Upper lobe of left lung (tissue), 6 donors: ENCODE measurements around the gene NSD2. TPM values are rescaled to one million over a fixed set of nuclear protein-coding genes. Genes with fewer than 3 reads are reported as not detected.

ENCODE experiments used
- ATAC-seq, 2 donors: fragments of 200-7000 bp; cut with Tn5 transposase; one replicate each; pipeline ENCODE4 v1.9.1; 2022; ENCODE audit warnings: mild to moderate bottlenecking in 2 of 2, moderate library complexity in 2 of 2; ENCODE audit not compliant: low FRiP score in 2 of 2
- DNase-seq, 2 donors: peaks; one replicate each; pipeline ENCODE4 v3.0.0-alpha.2; 2019 to 2020
- H3K27ac ChIP-seq, 4 donors: fragments of 200-600 bp; sonication (generic); one replicate each; pipeline ENCODE4 v1.5.1; 2016 to 2019
- H3K27me3 ChIP-seq, 4 donors: fragments of 200-600 bp; sonication (generic); one replicate each; pipeline ENCODE4 v1.5.1; 2017 to 2019
- H3K36me3 ChIP-seq, 4 donors: fragments of 200-600 bp; sonication (generic); one replicate each; pipeline ENCODE4 v1.5.1; 2016 to 2019
- H3K4me1 ChIP-seq, 4 donors: fragments of 200-600 bp; sonication (generic); one replicate each; pipeline ENCODE4 v1.5.1; 2018 to 2019
- H3K4me3 ChIP-seq, 4 donors: fragments of 200-600 bp; sonication (generic); one replicate each; pipeline ENCODE4 v1.5.1; 2017 to 2019; ENCODE audit warnings: mild to moderate bottlenecking in 2 of 4, moderate library complexity in 1 of 4
- H3K9me3 ChIP-seq, 4 donors: fragments of 200-600 bp; sonication (generic); one replicate each; pipeline ENCODE4 v1.5.1; 2018 to 2019
- CTCF ChIP-seq, 6 experiments: fragments of 450-650 bp in 4 of 6; fragments of 200-600 bp in 2 of 6; sonication (generic) in 2 of 6; IDR thresholded peaks; one replicate each; pipeline ENCODE4 v1.5.1; 2016 to 2019; ENCODE audit warnings: antibody characterized with exemption in 6 of 6
- EP300 ChIP-seq, 4 donors: sonication (generic); formaldehyde crosslinking; IDR thresholded peaks; one replicate each; pipeline ENCODE4 v1.5.1; 2017; ENCODE audit warnings: antibody characterized with exemption in 4 of 4, control low read depth in 2 of 4
- POLR2A ChIP-seq, 4 donors: fragments of 450-650 bp; IDR thresholded peaks; one replicate each; pipeline ENCODE4 v1.5.1; 2016 to 2017; ENCODE audit warnings: antibody characterized with exemption in 4 of 4, mild to moderate bottlenecking in 2 of 4
- POLR2AphosphoS5 ChIP-seq, 2 donors: sonication (generic); formaldehyde crosslinking; IDR thresholded peaks; one replicate each; pipeline ENCODE4 v1.5.1; 2017; ENCODE audit warnings: antibody characterized with exemption in 2 of 2
- WGBS, 2 donors: methylation state at CpG; one replicate each; pipeline ENCODE4 v1.1.5; 2017 to 2018; 5-methylcytosine and 5-hydroxymethylcytosine counted together
- total RNA-seq, 6 donors: library from RNA; depleted of rRNA in 4 of 6; stranded (reverse); fragments of >200 nt in 4 of 6; gene quantifications; one replicate each; pipeline versions ENCODE4 v1.1.0 to v1.2.1, GENCODE V29; 2016 to 2021
- donor health status: DM: no; HTN: no; CAD: no; lungs with moderate emphysema.
- donor health status: DM: no; HTN: yes; CAD: no; lungs with severe emphysema.

Gene NSD2
- total RNA-seq, 6 donors from 2014 or later, result 35.7 to 164 (median 53.1) TPM

GRCh38 chr4:1856943-1857699 lies 14.1 kb upstream of the NSD2 start:
- no peaks in the 10 kb centered on the region for H3K27me3 ChIP-seq
- H3K36me3 ChIP-seq, result no peaks in the 10 kb centered on the region
- ATAC-seq, result peak; percentile 0 to 32
- WGBS, 2 donors, result 25 to 33% methylated on average over 14 to 21 of the region's 32 CpGs
- DNase-seq, result peak in 1 of 2 donors; percentile 37
- peaks cover 12 to 46% (median 27%) of the 10 kb centered on the region in 4 donors for H3K4me1 ChIP-seq
- no peaks in the 10 kb centered on the region for H3K9me3 ChIP-seq
- peak overlapping the region; percentile 76 to 88 (median 84) for H3K27ac ChIP-seq
- TF ChIP-seq CTCF (IDR thresholded peaks at IDR 0.05) (no peak), POLR2A (IDR thresholded peaks at IDR 0.05) (no peak), EP300 (IDR thresholded peaks at IDR 0.05) (no peak), POLR2AphosphoS5 (IDR thresholded peaks at IDR 0.05) (no peak)
- H3K4me3 ChIP-seq, result peak overlapping the region; percentile 72 to 98 (median 80)

- Histone ChIP-seq H3K27me3 (peaks cover 0 to 5% (median 0%) of the 10 kb centered on the region in 4 donors), H3K27ac (no peak overlapping the region), H3K9me3 (no peaks in the 10 kb centered on the region), H3K4me1 (peaks cover 12 to 46% (median 30%) of the 10 kb centered on the region in 4 donors), H3K36me3 (no peaks in the 10 kb centered on the region), H3K4me3 (no peak overlapping the region)
- no peak for TF ChIP-seq POLR2A (IDR thresholded peaks at IDR 0.05)
- ATAC-seq (no peak), DNase-seq (no peak)
- WGBS, 2 donors, result 80 to 97% methylated on average over 1 to 5 of the region's 5 CpGs
These were observed 13.3 kb upstream of the NSD2 start for GRCh38 chr4:1857931-1858330.

- peaks cover 0 to 8% (median 0%) of the 10 kb centered on the region in 4 donors for H3K27me3 ChIP-seq
These were observed 11.8 kb upstream of the NSD2 start for GRCh38 chr4:1859389-1859753.

GRCh38 chr4:1862055-1862911 lies 8.9 kb upstream of the NSD2 start:
- 19 to 34% methylated on average over 22 to 39 of the region's 45 CpGs for WGBS, 2 donors

More at GRCh38 chr4:1859389-1859753, 11.8 kb upstream of the NSD2 start:
- Histone ChIP-seq H3K4me3 (no peak overlapping the region), H3K27ac (no peak overlapping the region), H3K4me1 (peaks cover 12 to 32% (median 27%) of the 10 kb centered on the region in 4 donors), H3K9me3 (no peaks in the 10 kb centered on the region), H3K36me3 (no peaks in the 10 kb centered on the region)
- TF ChIP-seq POLR2A (IDR thresholded peaks at IDR 0.05) (no peak), EP300 (IDR thresholded peaks at IDR 0.05) (no peak), CTCF (IDR thresholded peaks at IDR 0.05) (no peak), POLR2AphosphoS5 (IDR thresholded peaks at IDR 0.05) (no peak)
- ATAC-seq (no peak), DNase-seq (no peak)
- WGBS, 2 donors, result 73 to 87% methylated on average over 1 of the region's 1 CpG

GRCh38 chr4:1862961-1863296 lies 8.3 kb upstream of the NSD2 start:
- H3K27ac ChIP-seq, result no peak overlapping the region
- H3K4me3 ChIP-seq, result no peak overlapping the region
- 70 to 74% methylated on average over 14 of the region's 14 CpGs for WGBS, 2 donors
- no peak for TF ChIP-seq POLR2A (IDR thresholded peaks at IDR 0.05)
- no peak for TF ChIP-seq POLR2AphosphoS5 (IDR thresholded peaks at IDR 0.05)
- TF ChIP-seq EP300 (IDR thresholded peaks at IDR 0.05), result no peak
- no peak for TF ChIP-seq CTCF (IDR thresholded peaks at IDR 0.05)
- peaks cover 0 to 8% (median 0%) of the 10 kb centered on the region in 4 donors for H3K27me3 ChIP-seq
- DNase-seq, result no peak
- H3K36me3 ChIP-seq, result no peaks in the 10 kb centered on the region
- ATAC-seq, result no peak
- peaks cover 0 to 10% (median 6%) of the 10 kb centered on the region in 4 donors for H3K4me1 ChIP-seq
- H3K9me3 ChIP-seq, result no peaks in the 10 kb centered on the region

More at GRCh38 chr4:1862055-1862911, 8.9 kb upstream of the NSD2 start:
- Histone ChIP-seq H3K4me3 (peak overlapping the region in 3 of 4 donors; percentile 14 to 30 (median 27)), H3K36me3 (no peaks in the 10 kb centered on the region), H3K27ac (no peak overlapping the region), H3K9me3 (no peaks in the 10 kb centered on the region), H3K27me3 (peaks cover 0 to 8% (median 0%) of the 10 kb centered on the region in 4 donors), H3K4me1 (peaks cover 3 to 15% (median 11%) of the 10 kb centered on the region in 4 donors)
- ATAC-seq, result no peak
- peak in 1 of 2 donors; percentile 82 for DNase-seq
- TF ChIP-seq EP300 (IDR thresholded peaks at IDR 0.05), result no peak
- TF ChIP-seq POLR2A (IDR thresholded peaks at IDR 0.05), result no peak
- TF ChIP-seq POLR2AphosphoS5 (IDR thresholded peaks at IDR 0.05), result no peak
